Choroid plexus epithelial cell (primary cell): ENCODE results near the gene AHNAK.
"Not testable (repeated sequence)": the region's sequence is repeated elsewhere in the genome, so short reads cannot be mapped to it uniquely, and the experiment has no call there.

Source experiments
- DNase-seq: peaks from one replicate; pipeline ENCODE4 v3.0.0-alpha.2; 2010; ENCODE audit warnings: low read depth
- H3K4me3 ChIP-seq: 2 replicates; pipeline ENCODE4 v1.5.1; 2011; ENCODE audit warnings: low read depth, mild to moderate bottlenecking, control low read depth, low read length, moderate library complexity
- CTCF ChIP-seq: conservative IDR thresholded peaks from 2 replicates; pipeline ENCODE4 v1.5.1; 2011; ENCODE audit warnings: low read depth, mild to moderate bottlenecking, control low read depth, inconsistent platforms, low read length, moderate library complexity

AHNAK gene

GRCh38 chr11:62502030-62502730 is 44.4 kb downstream of the AHNAK start:
- no peak overlapping the region for H3K4me3 ChIP-seq
- no peak for TF ChIP-seq CTCF
- no peak for DNase-seq

- no peak for TF ChIP-seq CTCF
- peak; percentile 33 for DNase-seq
- H3K4me3 ChIP-seq = no peak overlapping the region
These were observed 45.1 kb downstream of the AHNAK start for GRCh38 chr11:62501432-62501891.

GRCh38 chr11:62500650-62501030 is 46.0 kb downstream of the AHNAK start:
- TF ChIP-seq CTCF = no peak
- H3K4me3 ChIP-seq = no peak overlapping the region

GRCh38 chr11:62499944-62500649 is 46.5 kb downstream of the AHNAK start:
- DNase-seq = no peak
- no peak overlapping the region for H3K4me3 ChIP-seq
- TF ChIP-seq CTCF = no peak

More at GRCh38 chr11:62500650-62501030, 46.0 kb downstream of the AHNAK start:
- DNase-seq = no peak

- H3K4me3 ChIP-seq, DNase-seq: not testable (repeated sequence)
These were observed 47.2 kb downstream of the AHNAK start for GRCh38 chr11:62499311-62499943.

GRCh38 chr11:62498492-62499286 is 47.9 kb downstream of the AHNAK start:
- DNase-seq = no peak
- TF ChIP-seq CTCF = no peak

GRCh38 chr11:62498031-62498430 is 48.6 kb downstream of the AHNAK start:
- TF ChIP-seq CTCF = no peak
- DNase-seq = no peak
- H3K4me3 ChIP-seq = no peak overlapping the region

More at GRCh38 chr11:62498492-62499286, 47.9 kb downstream of the AHNAK start:
- no peak overlapping the region for H3K4me3 ChIP-seq
